HG02981 (cell line): ENCODE data around the gene MCHR1.

ENCODE experiments used
- ATAC-seq: cut with Tn5 transposase; IDR thresholded peaks from one replicate; pipeline ENCODE4 v1.9.1; 2021; ENCODE audit warnings: mild to moderate bottlenecking, moderate library complexity; ENCODE audit not compliant: unreplicated experiment

Gene MCHR1

GRCh38 chr22:40720538-40721256 is 41.4 kb downstream of the MCHR1 start:
- no peak for ATAC-seq

- no peak for ATAC-seq
Observed at GRCh38 chr22:40721266-40721665, 42.0 kb downstream of the MCHR1 start.

GRCh38 chr22:40723396-40723933 is 44.2 kb downstream of the MCHR1 start:
- ATAC-seq = no peak

GRCh38 chr22:40726514-40726913 is 47.2 kb downstream of the MCHR1 start:
- ATAC-seq = no peak

GRCh38 chr22:40727070-40727963 is 48.0 kb downstream of the MCHR1 start:
- ATAC-seq = no peak

GRCh38 chr22:40727964-40728615 is 48.8 kb downstream of the MCHR1 start:
- ATAC-seq = no peak

GRCh38 chr22:40728731-40729189 is 49.5 kb downstream of the MCHR1 start:
- ATAC-seq = no peak

GRCh38 chr22:40729284-40729683 is 50.0 kb downstream of the MCHR1 start:
- ATAC-seq = no peak
